HG02759 (cell line): ENCODE results near the gene THRB.
"Not testable (repeated sequence)": the region's sequence is repeated elsewhere in the genome, so short reads cannot be mapped to it uniquely, and the experiment has no call there.

Source experiments
- ATAC-seq: cut with Tn5 transposase; IDR thresholded peaks from one replicate; pipeline ENCODE4 v1.9.1; 2021; ENCODE audit warnings: mild to moderate bottlenecking, moderate library complexity; ENCODE audit not compliant: unreplicated experiment

THRB gene

DNA sequence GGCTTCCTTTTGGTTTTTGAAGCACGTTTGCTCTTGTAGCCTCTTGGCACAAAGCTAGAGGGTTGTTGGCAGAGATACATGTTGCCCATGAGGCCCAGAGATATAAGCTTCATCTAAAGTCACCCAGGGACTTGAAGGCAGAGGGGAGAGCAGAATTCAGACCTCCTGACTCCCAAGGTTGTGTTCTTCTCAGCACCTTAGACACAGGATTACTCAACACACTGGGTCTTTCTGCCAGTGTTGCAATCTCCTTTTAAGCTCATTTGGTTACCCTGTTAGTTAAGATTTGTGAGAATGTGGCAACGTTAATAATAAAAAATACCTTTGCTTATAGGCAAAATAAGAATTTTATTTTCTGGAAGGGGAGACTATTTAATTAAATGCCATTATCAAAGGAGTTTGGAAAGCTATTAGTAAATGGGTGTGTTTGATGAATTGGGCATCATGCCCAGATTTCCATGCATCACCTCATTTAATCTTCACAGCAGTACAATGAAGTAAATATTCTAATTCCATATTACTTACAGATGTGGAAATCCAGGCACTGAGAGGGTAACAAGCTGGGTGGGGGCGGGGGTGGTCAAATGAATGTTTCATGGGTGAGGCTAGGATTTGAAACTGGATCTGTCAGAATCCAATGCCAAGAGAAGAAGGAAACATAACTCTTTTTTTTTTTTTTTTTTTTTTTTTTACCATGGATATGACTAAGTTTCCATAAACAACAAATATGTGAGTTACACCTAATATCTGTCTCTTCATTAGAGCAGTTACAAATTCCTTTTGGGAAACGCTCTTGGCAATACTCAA lies 366.2 kb downstream of the THRB start:
- ATAC-seq: no peak

GRCh38 chr3:24123596-24123995 lies 371.1 kb downstream of the THRB start:
- ATAC-seq: no peak

DNA sequence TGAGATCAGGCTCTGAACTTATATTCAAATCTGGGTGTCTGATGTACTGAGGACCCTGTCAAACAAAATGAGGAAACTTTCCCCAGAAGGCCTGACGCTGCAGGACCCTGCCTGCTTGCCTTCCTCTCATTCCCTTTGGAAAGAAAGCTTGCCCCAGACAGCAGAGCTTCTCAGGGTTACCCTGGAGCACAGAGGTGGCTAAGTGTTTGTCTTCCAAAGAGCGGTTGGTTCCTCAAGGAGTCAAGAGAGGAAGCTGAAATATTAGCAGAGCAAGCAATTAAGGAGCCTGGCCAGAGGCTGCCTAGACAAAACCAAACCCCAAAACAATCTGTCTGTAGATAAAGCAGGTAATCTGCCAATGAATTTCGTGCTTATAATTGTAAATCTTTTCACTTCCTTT lies 374.2 kb downstream of the THRB start:
- no peak for ATAC-seq

DNA sequence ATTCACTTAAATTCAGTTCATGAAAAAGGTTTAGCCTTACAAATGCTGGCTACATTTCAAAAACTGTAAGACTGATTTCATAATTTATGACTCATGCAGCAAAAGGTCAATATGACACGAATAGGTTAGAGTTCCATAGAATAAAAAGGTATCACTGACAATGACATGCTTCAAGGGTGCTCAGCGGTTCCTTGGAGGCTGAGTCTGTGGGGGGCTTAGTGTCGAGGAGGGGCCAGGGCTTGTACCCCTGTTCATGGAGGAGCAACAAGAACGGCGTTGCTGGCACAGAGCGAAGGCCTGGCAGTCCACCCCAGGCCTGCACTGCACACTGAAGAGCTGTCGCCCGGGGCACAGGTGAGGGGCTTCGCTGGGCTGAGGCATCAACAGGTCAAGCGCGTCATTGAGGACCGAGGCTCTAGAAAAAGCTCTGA lies 375.3 kb downstream of the THRB start:
- ATAC-seq: no peak

DNA sequence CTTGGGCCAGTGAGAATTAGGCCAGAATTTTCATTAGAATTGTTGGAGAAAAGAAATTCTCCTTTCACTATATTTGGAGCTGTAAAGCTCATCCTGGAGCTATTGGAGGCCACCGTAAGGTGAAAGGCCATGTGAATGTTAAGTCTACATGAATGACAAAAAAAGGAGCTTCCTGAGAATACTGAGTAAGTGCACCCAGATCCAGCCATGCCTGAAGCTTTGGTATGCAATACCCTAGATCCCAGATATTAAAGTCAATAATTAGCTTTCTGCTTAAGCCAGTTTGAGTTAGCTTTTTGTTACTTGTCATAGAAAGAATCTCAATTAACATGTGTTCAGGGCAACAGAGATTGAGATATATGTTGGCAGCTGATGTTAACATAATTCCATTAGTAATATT lies 377.1 kb downstream of the THRB start:
- no peak for ATAC-seq

- no peak for ATAC-seq
Measured at GRCh38 chr3:24111711-24112110, 382.9 kb downstream of the THRB start.

DNA sequence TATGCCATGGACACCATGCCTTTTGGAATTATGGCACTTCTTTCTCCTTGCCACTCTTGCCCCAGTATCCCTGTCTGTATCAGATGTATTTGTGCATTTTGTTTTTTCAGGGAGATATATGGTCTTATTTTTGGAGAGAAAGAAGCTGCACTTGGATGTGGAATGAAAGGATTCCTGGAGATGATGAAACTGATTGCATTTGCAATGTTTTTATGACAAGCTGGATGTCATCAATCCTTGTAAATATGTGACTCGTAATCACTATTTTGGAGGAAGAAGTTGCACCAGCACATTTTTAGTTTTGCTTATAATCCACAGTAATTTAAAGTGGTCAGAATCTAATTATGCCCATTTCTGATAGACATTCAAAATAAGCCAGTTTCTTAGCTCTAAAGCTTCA lies 384.6 kb downstream of the THRB start:
- no peak for ATAC-seq

GRCh38 chr3:24101676-24102168 lies 392.9 kb downstream of the THRB start:
- ATAC-seq: no peak

GRCh38 chr3:24100696-24101402 lies 393.8 kb downstream of the THRB start:
- ATAC-seq: no peak

GRCh38 chr3:24096695-24097290 lies 397.9 kb downstream of the THRB start:
- ATAC-seq: no peak

DNA sequence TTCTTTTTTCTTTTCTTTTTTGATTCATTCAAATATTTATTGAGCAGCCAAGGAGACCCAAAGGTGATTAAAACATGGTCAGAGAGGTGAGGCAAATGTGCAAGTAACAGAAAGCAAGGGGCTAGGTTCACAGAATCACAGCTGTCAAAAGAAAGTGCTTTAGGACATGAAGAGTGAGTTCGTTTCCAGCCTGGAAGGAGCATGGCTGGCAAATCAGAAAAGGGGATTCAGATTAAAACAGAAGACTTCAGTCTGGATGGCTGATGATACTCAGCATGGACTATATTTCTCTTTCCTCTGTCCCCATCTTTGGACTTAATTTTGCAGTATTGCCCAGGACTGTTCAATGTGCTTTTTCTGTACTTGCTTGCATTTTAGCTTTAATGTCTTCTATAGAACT lies 398.4 kb downstream of the THRB start:
- ATAC-seq: no peak

DNA sequence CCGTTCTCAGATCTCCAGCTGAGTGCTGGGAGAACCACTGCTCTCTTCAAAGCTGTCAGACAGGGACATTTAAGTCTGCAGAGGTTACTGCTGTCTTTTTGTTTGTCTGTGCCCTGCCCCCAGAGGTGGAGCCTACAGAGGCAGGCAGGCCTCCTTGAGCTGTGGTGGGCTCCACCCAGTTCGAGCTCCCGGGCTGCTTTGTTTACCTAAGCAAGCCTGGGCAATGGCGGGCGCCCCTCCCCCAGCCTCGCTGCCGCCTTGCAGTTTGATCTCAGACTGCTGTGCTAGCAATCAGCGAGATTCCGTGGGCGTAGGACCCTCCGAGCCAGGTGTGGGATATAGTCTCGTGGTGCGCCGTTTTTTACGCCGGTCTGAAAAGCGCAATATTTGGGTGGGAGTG lies 399.8 kb downstream of the THRB start:
- ATAC-seq: not testable (repeated sequence)

GRCh38 chr3:24088782-24089181 lies 405.9 kb downstream of the THRB start:
- ATAC-seq: no peak

GRCh38 chr3:24087469-24087868 lies 407.2 kb downstream of the THRB start:
- no peak for ATAC-seq

- no peak for ATAC-seq
Measured at GRCh38 chr3:24086617-24087404, 407.8 kb downstream of the THRB start.

DNA sequence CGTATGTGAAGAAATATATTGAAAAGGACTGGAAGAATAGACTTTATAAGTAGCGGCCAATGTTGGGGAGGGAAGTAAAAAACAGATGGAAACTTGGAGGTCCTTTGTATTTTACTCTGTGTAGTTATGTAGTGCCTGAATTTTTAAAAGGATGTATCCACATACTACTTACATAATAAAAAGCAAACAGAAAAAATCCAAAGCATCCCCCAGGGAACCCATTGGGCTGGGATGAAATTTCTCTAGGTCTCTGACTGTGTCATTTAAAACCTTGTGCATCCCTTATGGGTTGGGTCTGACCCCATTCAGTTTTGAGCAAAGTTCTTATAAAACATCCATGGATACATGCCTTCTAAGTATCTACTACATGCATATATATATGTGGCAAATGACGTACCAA lies 408.4 kb downstream of the THRB start:
- no peak for ATAC-seq

DNA sequence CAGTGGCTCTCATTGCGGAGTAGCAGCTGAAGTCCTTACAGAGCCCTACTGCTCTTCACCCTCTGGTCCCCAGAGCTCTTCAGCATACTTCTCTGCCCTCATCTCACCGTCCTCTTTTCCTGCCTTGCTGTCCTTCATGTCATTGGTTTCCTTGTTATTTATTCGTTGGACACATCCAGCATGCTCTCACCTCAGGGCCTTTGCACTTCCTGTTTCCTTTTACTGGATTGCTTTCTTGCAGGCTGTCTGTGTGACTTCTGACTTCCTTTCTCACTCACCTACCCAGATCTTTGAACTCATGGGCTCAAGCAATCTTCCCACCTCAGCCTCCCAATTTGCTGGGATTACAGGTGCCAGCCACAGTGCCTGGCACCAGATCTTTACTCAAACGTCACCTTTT lies 422.5 kb downstream of the THRB start:
- ATAC-seq: no peak

GRCh38 chr3:24069045-24069444 lies 425.6 kb downstream of the THRB start:
- no peak for ATAC-seq

DNA sequence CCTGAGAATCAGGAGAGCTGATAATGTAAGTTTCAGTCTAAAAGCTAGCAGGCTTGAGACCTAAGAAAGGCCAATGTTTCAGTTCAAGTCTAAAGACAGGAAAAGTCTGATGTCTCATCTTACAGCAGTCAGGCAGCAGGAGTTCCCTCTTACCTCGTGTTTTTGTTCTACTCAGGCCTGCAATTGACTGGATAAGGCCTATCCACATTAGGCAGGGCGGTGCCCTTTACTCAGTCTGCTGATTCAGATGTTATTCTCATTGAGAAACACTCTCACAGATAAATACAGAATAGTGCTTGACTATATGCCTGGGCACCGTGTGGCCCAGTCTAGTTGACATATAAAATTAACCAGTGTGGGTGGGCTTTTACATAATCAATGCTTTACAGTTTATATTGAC lies 427.2 kb downstream of the THRB start:
- no peak for ATAC-seq
